Heart left ventricle (tissue), 13 donors: ENCODE results near the gene H2BW1.
"Not testable (repeated sequence)": the region's sequence is repeated elsewhere in the genome, so short reads cannot be mapped to it uniquely, and the experiment has no call there.

Source experiments
- POLR2A ChIP-seq, 2 donors: fragments of 450-650 bp; IDR thresholded peaks; one replicate each; pipeline ENCODE4 v1.6.1; 2017; ENCODE audit warnings: antibody characterized with exemption in 2 of 2, mild to moderate bottlenecking in 2 of 2, moderate library complexity in 2 of 2
- TF ChIP-seq, protein P1 (sequence below), 12 donors: fragments of 200-600 bp; sonication (generic) in 4 of 12; IDR thresholded peaks; one replicate each; pipeline versions ENCODE4 v1.5.0 to v1.8.0; 2018 to 2022; ENCODE audit warnings: antibody characterized with exemption in 12 of 12, mild to moderate bottlenecking in 5 of 12
- donor health status: ischemic (EF 13 %, LVEDD 7.1; RV severe dilation, severe dysfunction).
- donor health status: DM: no; HTN: yes; CAD: no.
- donor health status: DM: no; HTN: no; CAD: no.
- donor health status: ischemic (EF 25% LVEDD 6.9; RV normal size, moderate dysfunction).
- donor health status: ischemic (EF 25% LVEDD 5.7; RV mildly dilated, moderate dysfunction).
- donor health status: ischemic (EF 35%, LVEDD 5.7; RV mildly dilated, moderate dysfunction).
- donor health status: nonischemic (EF 11% LVEDD 7.7; RV severe dilation, severe dysfunction).
- donor health status: DM: yes; HTN: yes; CAD: no.
- donor health status: PGD.
- donor health status: ischemic (EF 29% LVEDD 5.4; RV normal size, mild dysfunction).
- donor health status: nonischemic (EF 23%, LVEDD 6.1; RV moderate dilation, normal function).

DNA sequence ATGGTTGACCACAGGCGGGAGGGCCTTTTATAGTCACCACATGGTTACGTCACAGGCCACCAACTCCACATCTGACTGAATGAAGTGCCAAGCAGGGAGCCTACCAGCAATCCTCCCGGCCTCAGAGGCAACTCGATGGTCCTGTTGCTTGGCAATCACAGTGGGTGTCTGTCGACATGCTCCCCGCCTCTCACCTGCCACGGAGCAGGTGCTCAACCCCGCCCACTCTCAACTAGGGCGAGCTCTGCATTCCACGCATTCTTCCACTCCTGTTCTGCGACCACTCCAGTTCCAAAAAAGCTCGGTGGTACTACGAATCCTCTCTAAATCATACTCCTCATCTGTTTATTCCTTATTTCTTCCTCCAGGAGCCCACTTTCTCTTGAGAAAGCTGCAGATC, 30.0 kb downstream of the H2BW1 start:
- TF ChIP-seq, protein P1, sequence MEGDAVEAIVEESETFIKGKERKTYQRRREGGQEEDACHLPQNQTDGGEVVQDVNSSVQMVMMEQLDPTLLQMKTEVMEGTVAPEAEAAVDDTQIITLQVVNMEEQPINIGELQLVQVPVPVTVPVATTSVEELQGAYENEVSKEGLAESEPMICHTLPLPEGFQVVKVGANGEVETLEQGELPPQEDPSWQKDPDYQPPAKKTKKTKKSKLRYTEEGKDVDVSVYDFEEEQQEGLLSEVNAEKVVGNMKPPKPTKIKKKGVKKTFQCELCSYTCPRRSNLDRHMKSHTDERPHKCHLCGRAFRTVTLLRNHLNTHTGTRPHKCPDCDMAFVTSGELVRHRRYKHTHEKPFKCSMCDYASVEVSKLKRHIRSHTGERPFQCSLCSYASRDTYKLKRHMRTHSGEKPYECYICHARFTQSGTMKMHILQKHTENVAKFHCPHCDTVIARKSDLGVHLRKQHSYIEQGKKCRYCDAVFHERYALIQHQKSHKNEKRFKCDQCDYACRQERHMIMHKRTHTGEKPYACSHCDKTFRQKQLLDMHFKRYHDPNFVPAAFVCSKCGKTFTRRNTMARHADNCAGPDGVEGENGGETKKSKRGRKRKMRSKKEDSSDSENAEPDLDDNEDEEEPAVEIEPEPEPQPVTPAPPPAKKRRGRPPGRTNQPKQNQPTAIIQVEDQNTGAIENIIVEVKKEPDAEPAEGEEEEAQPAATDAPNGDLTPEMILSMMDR (IDR thresholded peaks at IDR 0.05) = not testable (repeated sequence)
- TF ChIP-seq POLR2A (IDR thresholded peaks at IDR 0.05) = not testable (repeated sequence)
